ENCODE results near the gene BMPR1A.

DNA sequence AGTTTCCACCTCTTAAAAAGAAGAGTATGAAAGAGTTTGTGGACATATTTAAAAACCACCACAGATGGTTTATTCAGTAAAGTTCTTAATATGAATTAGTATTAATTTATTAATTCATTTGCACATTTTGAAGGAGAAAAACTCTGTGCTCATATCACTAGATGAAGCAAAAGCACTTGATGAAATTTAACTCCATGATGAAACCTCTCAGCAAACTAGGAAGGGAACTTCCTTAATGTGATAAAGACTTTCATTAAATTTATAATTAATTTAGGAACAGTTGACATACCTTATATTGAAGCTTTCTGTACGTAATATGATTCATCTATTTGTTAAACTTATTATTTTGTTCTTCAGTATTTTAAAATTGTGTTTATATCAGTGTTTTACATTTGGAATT is 101.6 kb downstream of the BMPR1A start:
- TF ChIP-seq, protein P1, sequence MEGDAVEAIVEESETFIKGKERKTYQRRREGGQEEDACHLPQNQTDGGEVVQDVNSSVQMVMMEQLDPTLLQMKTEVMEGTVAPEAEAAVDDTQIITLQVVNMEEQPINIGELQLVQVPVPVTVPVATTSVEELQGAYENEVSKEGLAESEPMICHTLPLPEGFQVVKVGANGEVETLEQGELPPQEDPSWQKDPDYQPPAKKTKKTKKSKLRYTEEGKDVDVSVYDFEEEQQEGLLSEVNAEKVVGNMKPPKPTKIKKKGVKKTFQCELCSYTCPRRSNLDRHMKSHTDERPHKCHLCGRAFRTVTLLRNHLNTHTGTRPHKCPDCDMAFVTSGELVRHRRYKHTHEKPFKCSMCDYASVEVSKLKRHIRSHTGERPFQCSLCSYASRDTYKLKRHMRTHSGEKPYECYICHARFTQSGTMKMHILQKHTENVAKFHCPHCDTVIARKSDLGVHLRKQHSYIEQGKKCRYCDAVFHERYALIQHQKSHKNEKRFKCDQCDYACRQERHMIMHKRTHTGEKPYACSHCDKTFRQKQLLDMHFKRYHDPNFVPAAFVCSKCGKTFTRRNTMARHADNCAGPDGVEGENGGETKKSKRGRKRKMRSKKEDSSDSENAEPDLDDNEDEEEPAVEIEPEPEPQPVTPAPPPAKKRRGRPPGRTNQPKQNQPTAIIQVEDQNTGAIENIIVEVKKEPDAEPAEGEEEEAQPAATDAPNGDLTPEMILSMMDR (IDR thresholded peaks at IDR 0.05; ENCODE audit: low read depth, low read length, poor library complexity, severe bottlenecking): no peak
- TF ChIP-seq EZH2phosphoT487 (IDR thresholded peaks at IDR 0.05; ENCODE audit: borderline replicate concordance, low read length): no peak

Measured in DOHH2 (cell line).